Stimulated activated CD8-positive, alpha-beta memory T cell treated with anti-CD3 and anti-CD28 coated beads, Interleukin-12 subunit alpha, Interleukin-12 subunit beta, amount 100 ng/mL, for 24 hours (primary cell): Measurements from ENCODE around the gene MINDY4.

Experiments
- DNase-seq: peaks from one replicate; pipeline ENCODE4 v3.0.0-alpha.2; 2020; ENCODE audit errors: extremely low read depth

The MINDY4 gene

GRCh38 chr7:30771174-30771879 lies at the start of gene MINDY4:
Gene MINDY4 (plus strand): TSS chr7:30771417. CDS start chr7:30771494, 77 bp downstream.
- DNase-seq, result peak; percentile 37

- DNase-seq, result no peak
These were observed 49.0 kb upstream of the MINDY4 start for GRCh38 chr7:30722187-30722586.

- no peak for DNase-seq
These were observed 48.5 kb upstream of the MINDY4 start for GRCh38 chr7:30722671-30723070.

- DNase-seq, result no peak
These were observed 47.4 kb upstream of the MINDY4 start for GRCh38 chr7:30723776-30724175.

GRCh38 chr7:30726296-30727006 lies 44.8 kb upstream of the MINDY4 start:
- no peak for DNase-seq

- no peak for DNase-seq
These were observed 43.9 kb upstream of the MINDY4 start for GRCh38 chr7:30727061-30727945.

GRCh38 chr7:30728591-30729100 lies 42.6 kb upstream of the MINDY4 start:
- no peak for DNase-seq

- no peak for DNase-seq
These were observed 41.6 kb upstream of the MINDY4 start for GRCh38 chr7:30729642-30730041.

- DNase-seq, result no peak
These were observed 41.1 kb upstream of the MINDY4 start for GRCh38 chr7:30730097-30730496.

GRCh38 chr7:30730996-30731395 lies 40.2 kb upstream of the MINDY4 start:
- DNase-seq, result no peak

GRCh38 chr7:30731581-30731980 lies 39.6 kb upstream of the MINDY4 start:
- no peak for DNase-seq

GRCh38 chr7:30732606-30733005 lies 38.6 kb upstream of the MINDY4 start:
- no peak for DNase-seq

- DNase-seq, result no peak
These were observed 38.0 kb upstream of the MINDY4 start for GRCh38 chr7:30733216-30733615.

- no peak for DNase-seq
These were observed 37.5 kb upstream of the MINDY4 start for GRCh38 chr7:30733691-30734090.

GRCh38 chr7:30734497-30734896 lies 36.7 kb upstream of the MINDY4 start:
- DNase-seq, result no peak

GRCh38 chr7:30735631-30736030 lies 35.6 kb upstream of the MINDY4 start:
- no peak for DNase-seq

GRCh38 chr7:30736291-30736690 lies 34.9 kb upstream of the MINDY4 start:
- no peak for DNase-seq

- DNase-seq, result no peak
These were observed 32.9 kb upstream of the MINDY4 start for GRCh38 chr7:30738026-30738915.

GRCh38 chr7:30739691-30740090 lies 31.5 kb upstream of the MINDY4 start:
- no peak for DNase-seq

- DNase-seq, result peak; percentile 40
These were observed 30.6 kb upstream of the MINDY4 start for GRCh38 chr7:30740417-30741181.
